Stimulated activated CD4-positive, alpha-beta T cell treated with anti-CD3 and anti-CD28 coated beads, Interleukin-2, amount 100 ng/mL, for 4 hours (primary cell): ENCODE data around the gene ADAM8.
"Not testable (repeated sequence)": the region's sequence is repeated elsewhere in the genome, so short reads cannot be mapped to it uniquely, and the experiment has no call there.

Experiments
- DNase-seq: peaks from one replicate; pipeline ENCODE4 v3.0.0-alpha.2; 2020; ENCODE audit warnings: low read depth

ADAM8 gene

DNA sequence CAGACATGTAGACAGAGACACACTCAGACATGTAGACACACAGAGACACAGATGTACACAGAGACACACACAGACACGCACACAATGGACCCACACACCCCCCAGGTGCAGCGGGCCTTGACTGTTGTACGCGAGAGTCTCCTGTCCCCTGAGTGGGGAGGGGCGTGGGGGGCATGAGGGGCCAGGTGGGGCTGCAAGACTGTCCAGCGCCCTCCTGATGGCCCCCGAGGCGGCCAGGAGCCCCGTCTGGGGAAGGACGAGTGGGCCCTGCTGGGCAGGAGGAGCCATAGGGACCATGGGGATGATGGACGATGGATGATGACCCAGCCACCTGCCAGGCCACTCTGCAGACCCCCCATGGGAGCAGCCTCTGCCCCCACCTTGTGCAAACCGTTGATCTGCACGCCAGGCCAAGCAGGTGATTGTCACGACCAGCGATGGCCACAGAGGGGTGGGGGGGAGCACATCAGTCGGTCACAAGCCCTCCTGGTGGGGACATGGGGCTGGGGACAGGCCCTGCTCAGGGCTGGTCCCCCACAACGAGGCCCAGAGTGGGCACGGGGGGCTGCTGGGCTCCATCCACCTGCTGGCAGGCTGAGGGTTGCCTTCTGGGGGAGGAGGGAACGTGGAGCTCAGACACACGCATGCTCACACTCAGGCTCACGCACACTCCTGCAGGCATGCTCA lies 27.4 kb downstream of the ADAM8 start:
- no peak for DNase-seq

GRCh38 chr10:133248334-133248715 lies 28.3 kb downstream of the ADAM8 start:
- DNase-seq: no peak

DNA sequence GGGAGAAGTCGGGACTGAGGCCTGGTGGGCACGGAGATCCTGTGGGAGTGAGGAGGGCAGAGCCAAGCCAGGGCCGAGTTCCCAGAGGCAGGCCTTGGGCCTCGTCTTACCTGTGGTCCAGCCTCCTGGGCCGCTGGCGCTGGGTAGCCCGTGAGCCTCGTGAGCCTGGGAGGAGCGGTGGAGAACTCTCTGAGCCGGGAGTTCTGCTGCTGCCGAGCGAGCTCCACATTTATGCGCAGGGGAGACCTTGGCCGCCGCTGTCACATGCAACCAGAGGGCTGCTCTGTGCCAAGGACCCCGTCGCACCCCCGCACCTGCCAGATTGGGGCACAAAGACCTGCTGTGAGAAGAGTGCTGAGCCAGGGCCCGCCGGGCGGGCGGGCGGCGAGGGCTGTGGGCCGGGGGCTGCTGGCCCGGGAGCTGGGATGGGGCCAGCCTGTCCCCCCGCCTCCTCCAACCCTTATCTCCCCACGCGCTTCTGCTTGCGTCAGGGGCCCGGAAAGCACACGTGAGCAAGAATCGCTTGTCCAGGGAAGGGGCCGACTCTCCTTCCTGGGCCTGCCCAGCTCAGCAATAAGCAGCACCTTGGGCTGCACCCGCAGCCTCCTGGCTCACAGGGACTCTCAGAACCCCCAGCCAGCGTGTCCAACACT lies 28.9 kb downstream of the ADAM8 start:
- no peak for DNase-seq

GRCh38 chr10:133246236-133246626 lies 30.4 kb downstream of the ADAM8 start:
- DNase-seq: no peak

- DNase-seq: no peak
These were observed 31.0 kb downstream of the ADAM8 start for GRCh38 chr10:133245439-133246235.

DNA sequence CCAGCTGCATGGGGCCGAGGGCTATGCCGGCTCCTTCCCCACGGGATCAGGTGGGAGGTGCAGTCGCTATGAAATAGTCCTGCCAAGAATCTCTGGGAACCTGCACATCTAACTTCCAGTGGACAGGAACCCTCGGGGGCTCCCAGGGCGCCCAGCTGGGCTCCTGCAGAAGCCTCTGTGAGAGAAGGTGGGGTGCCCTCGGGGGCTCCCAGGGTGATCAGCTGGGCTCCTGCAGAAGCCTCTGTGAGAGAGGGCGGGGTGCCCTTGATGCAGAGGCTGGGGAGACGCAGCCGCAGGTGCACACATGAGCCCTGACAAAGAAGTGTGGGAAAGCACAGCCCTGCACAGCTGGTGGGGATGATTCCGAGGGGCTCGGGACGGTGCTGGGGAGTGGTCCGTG lies 33.1 kb downstream of the ADAM8 start:
- DNase-seq: no peak

DNA sequence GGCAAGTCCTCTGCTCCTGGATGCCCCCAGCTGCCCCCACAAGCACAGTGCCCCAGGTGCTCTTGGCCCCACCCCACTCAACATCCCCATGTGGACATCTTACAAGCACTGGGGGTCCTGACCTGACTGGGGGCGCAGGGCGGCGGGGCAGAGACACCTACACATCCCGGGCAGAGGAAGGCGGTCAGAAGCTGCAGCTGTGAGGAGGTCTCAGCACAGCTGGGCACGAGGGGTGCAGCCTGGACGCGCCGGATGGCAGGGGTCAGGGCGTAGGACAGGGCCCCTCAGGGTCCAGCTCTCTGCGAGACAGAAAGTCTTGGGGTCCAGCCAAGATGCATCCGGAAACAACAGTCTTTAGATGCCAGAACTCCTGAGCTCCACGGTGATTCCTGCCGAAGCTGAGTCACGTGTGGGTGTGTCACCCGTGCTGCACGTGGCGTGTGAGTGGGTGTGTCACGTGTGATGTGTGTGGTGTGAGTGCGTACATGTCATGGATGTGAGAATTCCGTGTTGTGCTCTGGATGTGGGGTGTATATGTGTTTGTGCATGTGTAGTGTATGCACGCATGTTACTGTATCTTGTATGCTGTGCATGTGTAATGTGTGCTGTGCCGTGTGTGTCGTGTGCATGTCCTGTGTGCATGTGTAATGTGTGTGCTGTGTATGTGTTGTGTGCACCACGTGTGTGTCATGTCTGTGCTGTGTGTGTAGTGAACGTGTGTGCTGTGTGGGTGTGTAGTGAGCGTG lies 33.9 kb downstream of the ADAM8 start:
- DNase-seq: no peak

DNA sequence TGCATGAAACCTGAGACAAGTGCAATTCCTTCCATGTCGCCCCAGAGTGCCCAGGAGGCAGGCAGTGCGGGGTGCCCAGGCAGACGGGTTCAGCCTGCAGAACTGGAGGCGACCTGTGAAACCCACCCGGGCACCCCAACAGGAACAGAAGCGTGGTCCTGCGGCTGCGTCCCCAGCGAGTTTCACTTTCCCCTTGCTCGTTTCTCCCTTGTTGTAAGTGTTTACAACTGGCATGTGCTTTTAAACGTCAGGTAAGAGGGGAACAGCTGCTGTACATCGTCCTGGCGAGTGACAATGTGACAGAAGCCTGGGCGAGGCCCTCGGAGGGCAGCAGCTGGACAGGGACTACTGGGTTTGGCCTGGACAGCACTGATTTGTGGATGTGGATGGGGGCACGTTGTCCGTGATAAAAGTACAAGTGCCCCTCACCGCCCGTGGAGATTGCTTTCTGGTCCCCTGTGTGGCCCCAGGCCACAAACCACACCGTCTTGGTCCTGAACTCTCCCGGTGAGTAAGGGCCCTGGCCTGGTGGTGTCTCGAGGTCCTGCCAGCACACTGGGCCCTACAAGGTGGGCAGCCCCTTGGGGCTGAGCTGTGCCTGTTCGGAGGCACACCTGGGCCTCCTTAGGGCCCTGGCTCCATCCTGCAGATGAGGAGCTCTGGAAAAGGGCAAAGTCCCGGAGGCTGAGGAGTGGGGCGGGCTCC lies 35.0 kb downstream of the ADAM8 start:
- DNase-seq: no peak

DNA sequence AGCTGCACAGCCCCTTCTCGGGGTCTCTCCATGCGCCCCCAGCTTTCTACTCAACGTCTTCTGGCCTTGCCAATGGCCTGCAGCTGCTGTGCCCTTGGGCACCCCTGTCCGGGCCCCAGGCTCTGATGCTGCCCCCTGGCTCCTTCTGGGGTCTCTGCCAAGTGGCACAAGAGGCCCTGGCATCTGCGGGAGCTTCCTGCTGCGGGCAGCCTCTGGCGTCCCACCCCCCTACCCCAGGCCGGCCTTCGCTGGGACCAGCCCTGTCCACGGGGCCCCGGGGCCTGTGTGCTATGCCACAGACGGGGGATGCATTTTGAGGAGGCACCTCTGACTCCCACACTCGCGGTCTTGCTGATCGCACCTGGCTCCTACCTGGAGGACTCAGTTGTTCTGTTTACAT lies 36.7 kb downstream of the ADAM8 start:
- DNase-seq: no peak

DNA sequence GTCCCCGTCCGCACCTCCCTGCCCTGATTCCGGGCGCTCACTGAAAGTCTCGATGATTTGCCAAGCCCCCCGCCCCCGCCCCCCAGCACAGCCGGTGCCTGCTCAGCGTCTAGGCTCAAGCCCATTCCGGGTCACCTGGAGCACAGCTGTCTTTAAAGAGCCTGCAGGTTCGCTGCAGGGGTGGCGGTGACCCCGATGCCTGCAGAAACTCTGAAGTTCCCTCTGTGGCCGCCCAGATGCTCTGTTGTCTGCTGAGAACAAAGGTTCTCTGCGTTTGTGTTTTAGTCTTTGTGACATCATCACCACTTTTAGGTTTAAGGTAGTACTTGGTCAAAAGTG lies 38.2 kb downstream of the ADAM8 start:
- no peak for DNase-seq

DNA sequence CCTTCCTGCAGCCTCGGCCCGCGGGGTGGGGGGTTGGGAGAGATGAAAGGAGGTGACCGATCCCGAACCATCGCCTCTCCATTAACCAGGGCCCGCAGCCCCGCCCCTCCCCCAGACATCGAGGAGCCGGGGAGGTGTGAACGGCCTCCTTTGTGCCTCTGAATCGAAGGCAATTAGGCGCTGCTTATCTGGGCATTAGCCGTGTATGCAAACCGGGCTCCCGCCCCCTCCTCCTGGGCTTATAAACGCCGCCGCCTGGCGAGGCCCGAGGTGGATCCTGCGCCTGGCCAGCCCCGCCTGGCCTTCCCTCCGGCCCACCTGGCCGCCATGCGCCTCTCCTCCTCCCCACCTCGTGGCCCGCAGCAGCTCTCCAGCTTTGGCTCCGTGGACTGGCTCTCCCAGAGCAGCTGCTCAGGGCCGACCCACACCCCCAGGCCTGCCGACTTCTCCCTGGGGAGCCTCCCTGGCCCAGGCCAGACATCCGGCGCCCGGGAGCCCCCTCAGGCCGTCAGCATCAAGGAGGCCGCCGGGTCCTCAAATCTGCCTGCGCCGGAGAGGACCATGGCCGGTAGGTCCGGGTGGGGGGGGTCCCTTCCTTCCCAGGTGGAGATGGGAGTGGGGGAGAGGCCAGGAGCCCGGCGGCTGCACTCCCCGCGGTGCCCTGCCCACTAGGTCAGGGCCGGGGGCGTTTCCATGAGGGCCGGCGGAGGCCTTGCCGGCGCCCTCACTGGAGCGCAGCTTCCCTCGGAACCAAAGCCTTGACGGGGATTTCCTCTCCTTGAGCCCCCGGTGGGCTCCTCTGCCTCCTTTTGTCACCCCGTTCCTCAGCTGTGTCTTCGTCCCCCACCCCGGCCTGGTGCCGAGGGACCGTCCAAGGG lies 38.8 kb downstream of the ADAM8 start, which contains the start of gene VENTX:
TSS of gene VENTX (plus strand) at position 268 of the 878 bp plus-strand sequence. CDS start at position 328, 60 bp downstream.
- DNase-seq: no peak

GRCh38 chr10:133237241-133237587 lies 39.5 kb downstream of the ADAM8 start:
- DNase-seq: no peak

DNA sequence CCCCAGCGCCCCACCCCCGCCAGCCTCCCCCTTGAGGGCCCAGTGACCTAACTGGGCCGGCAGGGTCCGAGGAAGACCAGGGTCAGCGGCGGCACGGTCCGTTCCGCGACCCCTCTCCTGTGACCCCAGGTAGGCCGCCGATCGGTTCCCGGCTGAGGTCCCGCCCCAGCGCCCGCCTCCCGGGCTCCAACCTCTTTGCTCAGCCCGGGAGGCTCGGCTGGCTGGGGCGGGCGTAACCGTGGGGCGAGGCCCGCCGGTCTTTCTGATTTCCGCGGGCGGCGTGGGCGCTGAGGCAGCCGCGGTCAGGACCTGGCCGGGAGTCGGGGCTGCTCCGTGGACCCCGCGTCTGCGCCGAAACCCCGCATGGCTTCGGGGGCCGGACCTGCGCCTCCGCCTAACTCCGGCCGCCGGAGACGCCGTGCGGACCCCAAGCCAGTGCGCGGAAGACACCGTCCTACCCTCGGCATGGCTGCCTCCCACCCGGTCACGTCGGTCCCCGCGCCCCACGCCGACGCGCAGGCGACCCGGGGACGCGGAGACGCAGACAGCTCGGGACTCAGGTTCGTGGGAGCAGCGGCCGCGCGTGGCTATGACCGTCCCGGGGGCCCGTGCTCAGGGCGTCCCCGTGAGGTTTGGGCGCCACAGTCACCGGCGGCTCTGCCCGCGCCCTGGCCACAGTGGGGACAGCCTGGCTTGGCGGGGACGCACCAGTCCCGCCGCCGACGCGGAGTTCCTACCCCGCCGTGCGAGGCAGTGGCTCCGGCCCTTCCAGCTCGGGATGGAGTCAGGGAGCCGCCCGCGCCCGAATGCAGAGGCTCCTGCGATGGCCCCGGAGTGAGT lies 40.0 kb downstream of the ADAM8 start:
- DNase-seq: no peak

- DNase-seq: no peak
These were observed 40.7 kb downstream of the ADAM8 start for GRCh38 chr10:133235932-133236331.

GRCh38 chr10:133235265-133235855 lies 41.3 kb downstream of the ADAM8 start:
- DNase-seq: no peak

DNA sequence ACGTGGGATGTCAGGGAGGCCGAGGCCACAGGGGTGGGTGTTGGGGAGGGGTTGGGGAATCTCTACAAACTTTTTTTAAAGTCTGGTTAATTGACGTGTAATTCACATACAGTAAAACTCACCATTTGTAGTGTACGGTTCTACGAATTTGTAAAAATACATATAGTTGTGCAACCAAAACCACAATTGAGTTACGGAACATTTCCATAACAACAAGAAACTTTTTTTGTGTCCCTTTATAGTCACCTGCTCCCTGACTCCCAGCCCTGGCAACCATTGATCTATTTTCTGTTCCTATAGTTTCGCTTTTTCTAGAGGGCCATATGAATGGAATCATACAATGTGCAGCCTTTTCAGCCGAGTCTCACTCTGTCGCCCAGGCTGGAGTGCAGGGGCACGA lies 41.9 kb downstream of the ADAM8 start:
- DNase-seq: not testable (repeated sequence)

- no peak for DNase-seq
These were observed 44.6 kb downstream of the ADAM8 start for GRCh38 chr10:133231946-133232574.

- DNase-seq: no peak
These were observed 45.3 kb downstream of the ADAM8 start for GRCh38 chr10:133231244-133231945.
